GM19035 (cell line): ENCODE measurements around the gene PIM1.

ENCODE experiments used
- ATAC-seq: cut with Tn5 transposase; IDR thresholded peaks from one replicate; pipeline ENCODE4 v1.9.1; 2021; ENCODE audit not compliant: unreplicated experiment

Gene PIM1

GRCh38 chr6:37137201-37138090 is 32.5 kb upstream of the PIM1 start:
- no peak for ATAC-seq

GRCh38 chr6:37138856-37139229 is 31.1 kb upstream of the PIM1 start:
- ATAC-seq: no peak

GRCh38 chr6:37139230-37139962 is 30.6 kb upstream of the PIM1 start:
- ATAC-seq: no peak

- no peak for ATAC-seq
These were observed 29.8 kb upstream of the PIM1 start for GRCh38 chr6:37140145-37140544.

DNA sequence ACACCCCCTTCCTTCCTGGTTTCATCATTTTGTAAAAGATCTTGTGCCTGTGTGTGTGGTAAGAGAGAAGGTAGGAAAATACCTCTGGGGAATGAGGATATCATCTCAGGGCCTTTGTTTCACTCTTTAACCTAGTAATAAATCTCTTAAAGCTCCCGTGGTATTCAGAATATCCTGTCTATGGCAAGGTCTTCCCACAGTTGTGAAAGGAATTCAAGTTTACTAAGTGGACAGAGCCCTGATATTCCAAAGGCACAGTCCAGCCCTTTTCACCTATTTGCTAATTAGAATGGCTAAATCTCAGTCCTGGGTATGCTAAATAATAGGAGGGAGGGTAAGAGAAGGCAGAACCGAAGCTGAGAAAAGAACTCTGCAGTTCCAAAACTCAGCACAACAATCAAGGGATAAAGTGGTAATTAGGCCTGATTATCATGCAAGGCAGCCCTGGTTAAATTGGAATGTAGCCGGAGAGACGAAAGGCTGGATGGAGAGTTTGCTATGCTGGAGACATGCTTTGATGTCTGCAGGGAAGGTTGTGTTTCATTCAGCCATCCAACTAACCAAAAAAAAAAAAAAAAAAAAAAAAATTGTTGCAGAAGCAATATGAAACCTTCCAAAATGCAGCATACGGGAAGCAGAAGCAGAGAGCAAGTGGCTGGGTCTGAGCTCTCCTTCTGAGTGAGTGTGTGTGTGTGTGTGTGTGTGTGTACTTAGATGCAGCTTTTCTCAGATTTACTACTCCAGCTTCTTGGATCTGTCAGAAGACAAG is 28.5 kb upstream of the PIM1 start:
- no peak for ATAC-seq

DNA sequence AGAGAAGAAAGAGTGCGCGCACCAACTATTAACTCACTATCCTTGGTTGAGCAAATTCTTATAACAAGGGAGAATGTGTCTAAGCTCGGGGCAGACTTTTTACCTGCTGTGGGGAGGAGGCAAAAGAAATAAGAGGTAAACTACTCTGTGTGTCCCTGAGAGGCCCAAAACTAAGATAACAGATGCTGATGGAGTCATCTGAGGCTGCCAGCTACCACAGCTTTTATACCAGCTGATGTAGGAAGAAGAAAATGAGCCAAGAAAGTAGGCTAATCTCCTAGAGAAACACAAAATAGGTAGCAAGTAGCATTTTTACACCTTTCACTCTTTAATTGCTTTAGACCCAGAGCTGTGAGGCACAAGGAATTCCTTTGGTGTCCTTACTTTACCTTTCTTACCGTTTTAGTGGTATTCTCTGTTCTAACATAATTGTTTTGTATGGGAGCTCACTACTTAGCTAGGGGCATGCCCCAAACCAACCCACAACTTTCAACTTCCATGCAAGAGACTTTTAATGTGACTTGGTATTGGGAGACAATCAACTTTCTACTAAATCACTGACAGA is 27.8 kb upstream of the PIM1 start:
- ATAC-seq: no peak

DNA sequence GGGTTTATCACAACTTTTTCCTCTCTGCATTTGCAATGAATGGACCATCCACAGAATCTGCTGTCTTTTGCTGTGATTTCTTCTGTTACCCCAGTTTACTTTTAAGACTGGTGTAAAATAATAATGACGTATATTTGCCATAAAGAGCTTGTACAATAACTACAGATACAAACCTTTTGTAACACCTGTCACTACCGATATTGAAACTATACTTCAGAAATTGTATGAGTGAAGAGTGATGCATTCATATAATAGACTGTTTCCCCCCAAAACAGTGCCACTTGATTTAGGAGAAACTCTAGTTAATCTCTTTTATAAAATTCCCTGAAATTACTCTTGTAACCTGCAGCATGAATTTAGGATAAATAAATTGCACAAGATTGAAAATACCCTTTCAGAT is 26.4 kb upstream of the PIM1 start:
- no peak for ATAC-seq

DNA sequence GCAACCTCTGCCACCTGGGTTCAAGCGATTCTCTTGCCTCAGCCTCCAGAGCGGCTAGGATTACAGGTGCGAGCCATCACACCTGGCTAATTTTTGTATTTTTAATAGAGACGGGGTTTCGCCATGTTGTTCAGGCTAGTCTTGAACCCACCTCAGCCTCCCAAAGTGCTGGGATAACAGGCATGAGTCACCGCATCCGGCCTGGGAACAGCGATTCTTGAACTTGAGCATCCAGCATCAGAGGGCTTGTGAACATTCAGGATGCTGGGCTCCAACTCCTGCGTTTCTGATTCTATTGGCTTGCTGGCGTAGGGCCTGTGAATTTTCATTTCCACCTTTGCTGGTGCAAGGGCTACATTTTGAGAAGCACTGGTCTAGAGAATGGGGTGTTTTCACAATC is 24.5 kb upstream of the PIM1 start:
- no peak for ATAC-seq

DNA sequence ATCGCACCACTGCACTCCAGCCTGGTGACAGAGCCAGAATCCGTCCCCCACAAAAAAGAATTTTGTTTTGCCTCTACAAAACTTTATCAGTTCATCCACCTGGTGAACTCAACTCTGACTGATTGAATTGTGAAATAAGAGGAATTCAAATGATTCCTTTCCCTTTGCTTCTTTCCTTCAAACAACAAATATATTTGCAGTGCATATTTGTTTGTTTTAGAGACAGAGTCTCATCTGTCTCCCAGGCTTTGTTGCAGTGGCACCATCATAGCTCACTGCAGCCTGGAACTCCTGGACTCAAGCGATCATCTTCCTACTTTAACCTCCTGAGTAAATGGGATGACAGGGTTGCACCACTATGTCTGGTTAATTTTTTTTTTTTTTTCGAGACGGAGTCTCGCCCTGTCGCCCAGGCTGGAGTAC is 23.2 kb upstream of the PIM1 start:
- no peak for ATAC-seq

- ATAC-seq: no peak
These were observed 20.2 kb upstream of the PIM1 start for GRCh38 chr6:37149745-37150144.

DNA sequence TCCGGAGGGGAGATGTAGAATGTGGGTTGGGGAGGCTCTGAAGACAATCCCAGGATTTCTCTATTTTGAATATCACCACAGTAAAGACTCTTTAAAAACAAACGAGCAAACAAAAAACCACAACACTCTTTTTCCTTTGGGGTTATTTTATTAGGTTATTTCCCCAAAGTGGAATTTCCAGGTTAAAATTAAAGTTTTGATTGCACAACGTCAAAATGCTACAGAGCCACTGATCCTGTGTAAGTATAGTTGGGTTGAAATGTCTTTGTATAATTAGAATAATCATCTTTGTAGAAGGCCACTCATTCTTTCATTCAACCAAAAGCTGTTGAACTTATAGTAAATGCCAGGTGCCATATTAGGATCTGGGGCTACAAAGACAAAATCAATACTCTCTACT is 19.6 kb upstream of the PIM1 start:
- ATAC-seq: no peak

GRCh38 chr6:37155394-37156312 is 14.3 kb upstream of the PIM1 start:
- ATAC-seq: peak; percentile 90

GRCh38 chr6:37158508-37158907 is 11.4 kb upstream of the PIM1 start:
- no peak for ATAC-seq

DNA sequence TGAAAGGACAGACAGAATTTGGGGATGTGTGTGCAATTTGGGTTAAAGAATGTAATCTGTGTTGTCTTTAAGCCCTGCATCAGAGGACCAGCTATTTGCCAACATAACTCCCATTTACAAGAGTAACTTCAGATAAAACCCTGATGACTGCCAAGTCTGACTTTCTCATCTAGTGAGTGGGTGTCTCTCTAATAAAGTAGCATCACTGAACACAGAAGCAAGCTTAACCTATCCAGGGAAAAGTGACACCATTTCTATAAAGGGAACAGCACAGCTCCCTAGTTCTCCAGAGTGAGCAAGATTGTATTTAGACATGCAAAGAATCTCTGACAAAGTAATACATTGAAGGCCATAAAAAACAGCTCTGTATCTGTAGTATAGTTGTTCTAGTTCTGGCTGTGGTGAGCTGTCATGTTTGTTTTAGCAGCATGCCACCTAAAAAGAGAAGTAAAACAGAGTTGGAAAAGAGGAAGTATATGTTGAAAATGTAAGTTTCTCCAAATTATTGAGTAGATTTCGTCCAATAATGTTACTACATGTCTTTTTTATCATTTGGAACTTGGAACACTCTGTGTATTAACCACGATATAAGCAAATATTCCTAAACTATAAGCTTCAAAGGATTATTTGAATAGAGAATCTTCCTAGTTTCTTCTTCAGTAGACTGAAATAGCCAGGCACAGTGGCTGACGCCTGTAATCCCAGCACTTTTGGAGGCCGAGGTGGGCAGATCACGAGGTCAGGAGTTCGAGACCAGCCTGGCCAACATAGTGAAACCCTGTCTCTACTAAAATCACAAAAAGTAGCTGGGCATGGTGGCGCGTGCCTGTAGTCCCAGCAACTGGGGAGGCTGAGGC is 8.8 kb upstream of the PIM1 start:
- ATAC-seq: peak; percentile 72

- no peak for ATAC-seq
These were observed 7.2 kb upstream of the PIM1 start for GRCh38 chr6:37162740-37163139.

DNA sequence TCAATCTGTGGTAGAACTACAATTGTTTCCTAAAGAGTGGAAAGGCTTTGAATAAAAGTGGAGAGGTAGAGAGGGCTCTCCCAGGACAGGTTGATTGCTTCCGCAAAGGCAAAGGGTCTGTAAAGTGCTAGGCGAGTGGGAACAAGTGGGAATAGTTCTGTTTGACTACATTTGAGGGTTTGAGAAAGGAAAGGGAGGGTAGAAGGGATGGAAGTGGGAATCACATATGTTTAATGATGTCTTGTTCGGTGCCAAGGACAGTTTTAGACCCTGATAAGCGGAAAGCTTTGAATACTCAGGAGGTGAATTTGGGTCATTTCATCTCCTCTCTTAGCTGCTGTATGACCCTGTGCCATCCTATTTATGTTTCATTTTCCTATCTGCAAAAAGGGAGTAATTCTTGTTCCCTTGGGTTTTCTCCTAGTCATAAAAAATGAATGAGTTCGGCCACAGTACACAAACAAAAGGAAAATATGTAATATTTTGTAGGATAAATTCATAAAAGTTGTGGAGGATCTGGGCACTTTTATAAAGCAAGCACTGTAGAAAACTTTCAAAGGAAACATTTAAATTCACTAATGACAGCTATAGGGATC is 1.7 kb upstream of the PIM1 start:
- ATAC-seq: no peak

DNA sequence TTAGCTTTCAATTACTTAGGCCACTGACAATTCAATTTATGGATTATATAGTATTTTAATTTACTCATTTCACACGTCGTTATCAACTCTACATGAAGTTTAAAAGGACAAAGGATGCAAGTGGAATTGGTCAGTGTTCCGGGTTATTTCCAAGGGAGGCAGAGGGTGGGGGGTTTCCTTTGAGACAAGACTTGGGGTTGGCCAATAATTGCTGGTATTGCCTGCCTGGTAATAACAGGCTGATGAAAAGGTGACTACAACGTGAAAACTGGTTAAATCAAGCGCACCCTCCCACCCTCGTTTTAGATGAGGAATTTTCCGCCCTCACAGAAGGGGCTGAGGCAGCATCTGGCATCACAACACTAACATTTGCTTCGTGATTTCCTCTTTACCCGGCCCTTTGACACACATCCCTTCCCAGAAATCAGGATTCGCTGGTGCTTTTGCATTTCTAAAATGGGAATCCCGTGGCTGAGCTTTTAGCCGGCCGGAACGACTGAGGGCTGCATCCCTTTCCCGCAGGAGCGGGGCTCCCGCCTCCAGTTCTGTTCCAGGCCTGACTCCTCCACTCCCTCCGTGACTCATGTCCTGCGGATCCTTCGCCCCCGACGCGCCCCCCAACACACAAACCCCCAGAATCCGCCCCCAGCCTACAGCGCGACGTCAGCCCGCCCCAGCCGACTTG is 999 bp upstream of the PIM1 start:
- ATAC-seq: no peak
